ENCODE measurements around the gene GTF2F2. TPM values are rescaled to one million over a fixed set of nuclear protein-coding genes. Genes with fewer than 3 reads are reported as not detected.

The GTF2F2 gene
- total RNA-seq, 1 experiment from 2014 or later: 49.6 TPM

Other genes with a start within 250 kb of the GTF2F2 start
- gene NUFIP1, start 131.0 kb upstream of the GTF2F2 start, total RNA-seq (2014; rRNA removed; shearing (Covaris generic)): 3.9 and 5.8 TPM in 2 replicates
- 13.4 and 25.8 TPM in 2 replicates for gene GPALPP1, start 131.0 kb upstream of the GTF2F2 start, total RNA-seq (2014; rRNA removed; shearing (Covaris generic))
- gene KCTD4, start 80.5 kb downstream of the GTF2F2 start, total RNA-seq (2014; rRNA removed; shearing (Covaris generic)): 0.05 and 0.22 TPM in 2 replicates
- 1,259 and 1,419 TPM in 2 replicates for gene TPT1, start 220.7 kb downstream of the GTF2F2 start, total RNA-seq (2014; rRNA removed; shearing (Covaris generic))

All from M059J (cell line).